ENCODE data around the gene ARPC1B.

ARPC1B gene

DNA sequence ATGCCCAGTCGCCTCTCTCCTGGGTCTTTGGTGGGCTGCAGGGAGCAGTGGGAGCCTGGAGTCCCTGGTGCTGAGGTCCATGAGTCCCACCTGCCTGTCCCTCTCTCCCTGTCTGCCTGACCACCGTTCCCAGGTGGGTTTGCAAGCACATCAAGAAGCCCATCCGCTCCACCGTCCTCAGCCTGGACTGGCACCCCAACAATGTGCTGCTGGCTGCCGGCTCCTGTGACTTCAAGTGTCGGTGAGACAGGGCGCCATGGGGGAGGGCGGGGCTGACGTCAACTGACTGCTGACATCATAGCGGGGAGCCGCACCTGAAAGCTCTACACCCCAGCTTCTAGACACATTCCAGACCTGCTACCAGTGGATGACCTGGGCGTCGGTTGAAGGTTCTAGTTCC lies 15.2 kb downstream of the ARPC1B start:
- DNase-seq (ENCODE audit: low spot score): no peak

DNA sequence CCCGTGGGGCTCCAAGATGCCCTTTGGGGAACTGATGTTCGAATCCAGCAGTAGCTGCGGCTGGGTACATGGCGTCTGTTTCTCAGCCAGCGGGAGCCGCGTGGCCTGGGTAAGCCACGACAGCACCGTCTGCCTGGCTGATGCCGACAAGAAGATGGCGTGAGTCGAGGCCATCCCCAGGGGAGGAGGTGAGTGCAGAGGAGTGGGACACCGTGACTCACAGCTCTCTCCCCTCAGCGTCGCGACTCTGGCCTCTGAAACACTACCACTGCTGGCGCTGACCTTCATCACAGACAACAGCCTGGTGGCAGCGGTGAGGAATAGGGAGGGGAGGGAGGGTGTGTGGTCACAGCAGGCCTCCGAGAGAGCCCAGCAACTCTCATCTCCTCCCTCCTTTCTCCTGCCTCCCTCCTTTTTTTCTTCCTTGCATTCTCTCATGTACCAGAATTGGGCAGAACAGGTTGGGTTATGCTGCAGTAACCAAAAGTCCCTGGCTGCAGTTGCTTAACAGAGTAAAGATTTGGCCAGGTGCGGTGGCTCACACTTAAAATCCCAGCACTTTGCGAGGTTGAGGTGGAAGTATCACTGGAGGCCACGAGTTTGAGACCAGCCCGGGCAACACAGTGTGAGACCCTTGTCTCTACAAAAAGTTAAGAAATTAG lies 16.5 kb downstream of the ARPC1B start:
- no peak for DNase-seq (ENCODE audit: low spot score)

DNA sequence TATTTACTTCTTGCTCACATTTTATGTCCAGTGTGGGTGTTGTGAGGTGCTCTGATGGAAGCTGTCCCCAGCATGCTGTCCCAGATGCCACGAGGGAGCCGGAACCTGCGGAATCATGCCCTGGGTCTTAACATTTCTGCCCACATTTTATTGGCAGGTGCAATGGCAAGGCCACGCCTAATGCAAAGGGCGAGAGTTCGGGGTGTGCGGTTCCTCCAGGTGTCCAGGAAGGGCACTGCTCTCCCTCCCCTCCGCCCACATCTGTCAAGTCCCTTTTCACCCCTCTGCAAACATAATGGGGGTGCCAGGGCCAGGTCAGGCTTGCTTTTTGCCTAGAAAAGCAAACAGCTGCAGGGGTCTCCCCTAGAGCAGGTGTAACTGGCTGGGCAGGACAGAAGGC lies 17.5 kb downstream of the ARPC1B start:
- no peak for DNase-seq (ENCODE audit: low spot score)

DNA sequence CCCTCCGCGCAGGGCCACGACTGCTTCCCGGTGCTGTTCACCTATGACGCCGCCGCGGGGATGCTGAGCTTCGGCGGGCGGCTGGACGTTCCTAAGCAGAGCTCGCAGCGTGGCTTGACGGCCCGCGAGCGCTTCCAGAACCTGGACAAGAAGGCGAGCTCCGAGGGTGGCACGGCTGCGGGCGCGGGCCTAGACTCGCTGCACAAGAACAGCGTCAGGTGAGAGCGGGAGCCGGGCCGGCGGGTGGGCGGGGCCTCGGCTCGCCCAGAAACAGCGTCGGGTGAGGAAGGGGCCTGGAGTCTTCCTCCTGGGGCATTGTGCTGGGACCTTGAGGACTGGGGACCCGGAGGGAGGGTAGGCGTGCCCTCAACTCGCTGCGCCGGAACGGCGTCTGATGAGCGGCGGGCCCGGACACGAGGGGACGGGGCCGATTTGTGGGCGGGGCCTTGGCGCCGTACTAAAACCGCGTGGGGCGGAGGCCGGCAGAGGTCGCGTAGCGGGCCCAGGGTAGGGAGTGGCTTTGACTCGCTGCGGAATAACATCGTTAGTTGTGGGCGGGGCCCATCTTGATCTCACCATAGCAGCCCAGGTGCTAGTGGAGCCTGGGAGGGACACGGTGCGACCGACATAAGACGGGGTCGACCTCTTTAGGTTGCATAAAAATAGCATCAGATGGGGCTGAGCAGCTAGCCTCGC lies 18.3 kb downstream of the ARPC1B start:
- DNase-seq (ENCODE audit: low spot score): peak; percentile 76

DNA sequence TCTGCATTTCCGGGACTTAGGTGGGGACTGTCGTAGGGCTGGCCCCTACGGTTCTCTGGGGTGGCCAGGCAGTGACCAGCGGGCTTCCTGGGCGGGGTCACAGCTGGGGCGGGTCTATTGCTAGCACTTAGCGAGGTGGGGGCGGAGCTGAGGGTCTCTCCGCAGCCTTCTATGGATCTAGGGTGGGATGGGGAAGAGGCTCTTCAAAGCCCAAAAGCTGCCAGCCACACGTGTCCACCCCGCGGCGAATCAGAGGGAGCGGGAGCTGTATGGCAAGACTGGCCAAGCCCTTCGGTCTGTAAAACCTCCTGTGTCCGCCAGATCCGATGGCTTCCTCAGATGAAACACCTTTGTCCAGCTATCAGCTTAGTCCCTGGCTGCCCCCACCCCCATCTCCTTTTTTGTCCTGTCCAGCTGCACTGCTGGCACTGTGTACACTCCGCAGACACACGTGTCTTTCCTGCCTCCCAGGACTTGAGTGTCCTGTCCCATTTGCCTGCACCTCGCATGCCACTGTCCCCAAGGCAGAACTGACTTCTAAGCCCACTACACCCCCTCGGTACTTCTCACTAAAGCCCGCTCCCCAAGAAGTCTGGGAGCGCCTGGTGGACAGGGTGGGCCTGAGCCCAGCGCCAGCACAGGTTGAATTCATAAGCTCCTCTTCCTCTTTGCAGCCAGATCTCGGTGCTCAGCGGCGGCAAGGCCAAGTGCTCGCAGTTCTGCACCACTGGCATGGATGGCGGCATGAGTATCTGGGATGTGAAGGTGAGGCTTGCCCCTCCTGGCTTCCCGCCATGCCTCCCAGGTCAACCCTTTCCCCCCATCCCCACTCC lies 19.0 kb downstream of the ARPC1B start:
- DNase-seq (ENCODE audit: low spot score): no peak

DNA sequence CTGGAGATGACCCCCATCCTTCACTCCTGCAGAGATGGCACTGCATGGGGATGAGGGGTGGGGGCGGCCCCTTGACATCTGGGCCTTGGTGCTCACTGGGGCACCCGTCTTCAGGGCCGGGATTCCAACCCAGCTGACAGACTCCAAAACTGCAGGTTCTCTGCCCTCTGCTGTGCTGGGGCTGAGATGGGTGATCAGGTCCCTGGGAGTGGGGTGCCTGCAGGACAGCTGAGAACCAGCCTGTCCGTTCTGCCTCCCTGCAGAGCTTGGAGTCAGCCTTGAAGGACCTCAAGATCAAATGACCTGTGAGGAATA lies 19.6 kb downstream of the ARPC1B start:
- no peak for DNase-seq (ENCODE audit: low spot score)

DNA sequence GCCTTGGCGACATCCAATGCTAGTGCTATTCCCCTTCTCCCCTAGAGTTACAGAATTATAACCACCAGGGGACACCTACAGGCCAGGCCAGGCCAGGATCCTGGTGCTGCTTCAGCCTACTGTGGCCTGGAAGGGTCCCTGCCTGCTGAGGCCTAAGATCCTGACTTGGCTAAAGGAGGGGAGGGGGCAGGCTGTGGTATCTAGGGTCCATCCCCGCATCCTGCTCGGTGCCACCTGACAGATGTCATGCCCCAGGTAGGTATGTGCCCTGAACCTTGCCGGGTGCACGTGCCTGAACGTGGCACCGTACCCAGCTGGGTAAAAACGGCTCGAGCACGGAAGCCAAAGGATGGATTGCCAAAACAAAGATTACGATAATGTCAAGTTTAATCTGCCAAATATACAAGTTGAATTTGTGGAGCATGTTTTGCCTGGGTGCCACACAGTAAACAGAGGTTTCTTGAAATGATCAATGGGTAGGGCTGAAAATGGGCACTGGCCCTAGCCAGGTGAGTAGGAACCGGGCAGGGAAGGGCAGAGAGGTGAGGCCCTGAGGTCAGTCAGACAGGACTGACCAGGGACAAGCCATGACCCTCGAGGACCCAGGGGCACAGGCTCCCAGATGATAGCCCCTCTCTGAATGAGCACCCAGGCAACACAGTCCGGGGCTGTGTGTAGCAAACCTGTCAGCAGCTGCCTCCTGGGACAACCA lies 21.2 kb downstream of the ARPC1B start:
- no peak for DNase-seq (ENCODE audit: low spot score)

DNA sequence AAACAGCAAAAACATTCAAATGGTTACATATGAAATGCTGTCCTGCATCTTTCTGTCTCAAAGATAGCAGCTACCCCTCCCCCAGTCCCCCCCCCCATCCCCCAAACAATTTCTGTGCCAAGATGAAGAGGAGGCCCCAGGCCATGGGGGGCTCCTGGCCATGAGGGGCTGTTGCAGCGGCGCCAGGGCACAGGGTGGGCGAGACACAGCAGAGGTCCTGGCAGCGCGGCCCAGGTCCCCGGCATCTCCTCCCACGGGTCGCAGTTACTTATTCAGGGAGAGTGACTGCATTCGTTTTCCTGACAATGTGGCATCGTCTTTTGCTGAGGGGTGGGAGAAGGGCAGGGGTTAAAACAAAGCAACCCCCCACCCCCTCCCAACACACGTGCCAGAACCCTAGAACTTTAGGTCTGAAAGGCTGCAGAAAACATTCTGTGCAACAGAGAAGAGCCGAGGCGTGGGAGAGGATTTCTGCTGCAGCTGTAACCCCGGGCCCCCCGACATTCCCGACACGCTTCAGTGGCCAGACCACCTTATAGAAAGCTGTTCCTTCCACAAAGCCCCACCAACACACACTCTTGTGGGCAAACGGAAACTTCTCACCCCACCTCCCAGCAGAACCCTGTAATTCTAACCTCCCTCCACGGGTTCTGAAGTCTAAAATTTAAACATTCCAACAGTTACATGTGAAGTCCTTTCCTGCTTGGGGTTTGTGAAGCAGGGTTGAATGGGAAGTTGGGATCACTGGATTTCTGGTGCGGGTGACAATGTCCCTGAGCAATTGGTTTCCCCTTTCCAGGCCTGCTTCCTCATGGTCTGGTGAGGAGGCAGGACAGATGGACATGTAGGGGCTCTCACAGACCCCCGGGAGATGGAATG lies 22.1 kb downstream of the ARPC1B start:
- no peak for DNase-seq (ENCODE audit: low spot score)

DNA sequence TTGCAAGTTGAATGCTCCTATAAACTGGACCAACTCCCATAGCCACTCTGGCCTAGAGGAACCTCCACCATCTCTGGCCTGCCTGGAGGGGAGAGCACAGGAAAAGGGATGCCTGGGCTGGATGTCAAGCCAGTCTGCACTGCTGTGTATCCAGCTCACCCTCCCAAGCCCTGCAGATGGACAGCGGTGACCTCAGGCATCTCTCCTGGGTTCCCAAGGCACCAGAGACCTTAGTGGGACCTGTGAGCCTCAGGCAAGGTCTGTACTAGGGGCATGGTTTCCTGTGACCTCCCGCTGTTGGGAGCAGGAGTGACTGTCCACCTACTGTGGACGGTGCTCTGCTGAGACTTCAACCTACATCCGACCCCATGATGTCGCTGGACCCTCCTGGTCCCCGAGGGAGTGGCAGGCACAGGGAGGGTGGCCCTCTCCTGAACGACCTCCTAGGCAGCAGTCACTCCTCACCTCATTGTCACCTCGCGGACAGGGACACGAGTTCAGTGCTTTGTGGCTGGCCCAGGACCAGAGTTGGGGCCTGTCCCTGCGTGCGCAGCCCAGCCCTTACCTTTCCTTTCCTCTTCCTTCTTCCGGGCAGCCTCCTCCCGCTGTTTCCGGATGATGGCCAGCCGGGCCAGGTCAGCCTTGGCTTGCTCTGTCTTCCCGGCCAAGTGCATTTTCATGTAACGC lies 22.9 kb downstream of the ARPC1B start:
- DNase-seq (ENCODE audit: low spot score): no peak

DNA sequence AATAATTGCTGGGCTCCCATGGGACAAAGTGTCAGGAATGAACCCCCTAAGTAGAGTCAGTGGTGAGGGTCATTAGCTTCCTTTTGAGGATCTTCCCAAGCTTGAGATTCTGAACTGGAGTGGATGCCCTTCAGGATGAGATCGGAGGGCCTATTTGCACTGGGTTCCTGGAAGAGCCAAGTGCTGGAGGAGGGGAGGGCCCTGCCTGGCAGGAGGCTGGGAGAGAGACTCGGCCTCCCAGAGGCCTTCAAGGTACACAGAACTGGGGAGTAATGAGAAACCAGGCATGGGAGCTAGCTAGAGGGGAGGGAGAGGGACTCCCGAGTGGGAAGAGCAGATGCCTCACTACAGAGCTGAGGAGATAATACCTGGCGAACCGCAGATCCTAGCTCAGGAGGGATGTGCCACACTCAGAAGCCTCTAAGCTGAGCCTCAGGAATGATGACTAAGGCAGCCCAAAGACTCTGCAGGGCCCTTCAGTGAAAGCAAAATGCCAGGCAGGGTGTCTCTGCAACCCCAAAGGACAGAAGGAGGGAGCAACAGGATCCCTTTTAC lies 24.4 kb downstream of the ARPC1B start:
- DNase-seq (ENCODE audit: low spot score): no peak

DNA sequence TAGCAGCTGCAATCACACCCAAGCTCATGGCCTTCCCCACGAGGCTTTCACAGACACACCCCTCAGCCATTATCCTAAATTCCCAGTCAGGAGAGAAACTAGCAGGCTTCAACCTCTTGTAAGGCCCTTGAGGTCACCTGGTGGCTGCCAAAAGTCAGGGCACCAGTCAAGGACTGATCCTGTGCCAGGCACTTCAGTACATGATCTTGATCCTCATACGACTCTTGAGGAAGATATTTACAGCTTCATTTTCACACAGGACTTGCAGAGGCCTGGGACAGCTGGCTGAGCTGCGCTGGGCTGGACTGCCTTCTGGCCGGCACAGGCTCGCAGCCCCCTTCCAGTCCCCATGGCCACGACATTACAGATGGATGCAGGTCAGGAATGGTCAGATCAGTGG lies 25.1 kb downstream of the ARPC1B start:
- no peak for DNase-seq (ENCODE audit: low spot score)

DNA sequence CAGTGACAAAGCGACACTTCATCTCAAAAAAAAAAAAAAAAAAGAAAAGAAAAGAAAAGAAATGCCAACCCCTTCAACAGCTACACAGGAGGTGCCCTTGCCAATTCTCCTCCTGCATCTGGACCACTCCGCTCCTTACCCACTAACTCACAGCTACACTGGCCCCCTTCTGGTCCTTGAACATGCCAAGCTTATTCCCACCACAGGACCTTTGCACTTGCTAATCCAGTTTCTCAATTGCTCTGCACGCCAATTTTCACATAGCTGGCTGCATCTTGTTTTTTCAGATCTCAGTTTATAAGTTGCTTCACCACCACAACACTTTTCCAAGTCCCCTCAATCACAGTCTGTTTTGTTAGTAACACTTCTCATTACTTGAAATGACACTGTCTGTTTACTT lies 28.3 kb downstream of the ARPC1B start:
- DNase-seq (ENCODE audit: low spot score): no peak

DNA sequence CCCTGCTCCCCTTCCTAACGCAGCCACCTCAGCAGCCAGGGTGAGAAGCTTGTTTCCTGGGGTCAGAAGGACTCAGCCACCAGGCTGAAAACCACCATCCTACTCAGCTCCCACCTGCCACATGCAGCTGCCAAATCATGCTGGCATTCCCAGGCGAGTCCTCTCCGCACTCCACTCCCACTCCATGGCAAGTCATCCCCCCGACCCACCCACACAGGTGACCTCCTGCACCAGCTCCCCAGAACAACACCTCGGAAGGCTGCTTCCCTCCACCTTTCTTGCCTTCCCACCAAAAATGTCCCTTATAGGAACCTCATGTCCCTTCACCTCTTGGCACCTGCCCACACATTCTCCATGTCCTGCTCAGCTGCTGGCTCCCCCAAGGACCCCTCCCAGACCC lies 29.2 kb downstream of the ARPC1B start:
- DNase-seq (ENCODE audit: low spot score): no peak

DNA sequence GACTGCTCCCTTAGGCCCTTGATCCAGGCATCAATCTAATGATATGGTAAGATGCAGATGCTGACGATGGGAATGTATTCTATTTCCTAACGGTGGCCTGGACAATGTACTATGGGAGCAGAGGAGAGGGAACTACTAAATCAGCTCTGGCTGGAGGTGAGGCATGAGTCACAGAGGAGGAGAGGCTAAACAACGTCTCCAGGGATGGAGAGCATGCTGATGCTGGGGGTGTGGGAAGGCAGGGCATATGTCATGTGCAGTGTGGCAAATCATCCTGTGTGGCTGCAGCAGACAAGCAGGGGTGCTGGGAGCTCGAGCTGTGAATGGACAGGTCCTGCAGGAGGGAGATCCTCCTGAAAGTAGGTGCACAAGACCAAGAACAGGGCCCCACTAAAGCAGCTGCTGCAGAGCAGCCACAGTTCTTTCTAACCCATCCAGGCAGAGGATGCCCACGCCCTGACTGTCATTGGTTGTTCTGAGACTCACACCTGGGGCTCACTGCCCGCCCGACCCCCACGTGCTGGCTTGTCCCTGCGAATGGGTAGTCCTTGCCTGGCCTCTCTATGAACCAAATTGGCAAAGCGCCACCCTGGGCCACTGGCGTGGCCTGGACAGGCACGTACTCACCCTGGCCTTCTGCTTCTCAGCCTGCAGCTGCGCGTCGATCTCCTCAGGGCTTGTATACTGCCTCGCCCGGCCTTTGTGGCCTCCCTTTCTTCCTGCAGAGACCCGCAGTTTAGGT lies 29.9 kb downstream of the ARPC1B start:
- no peak for DNase-seq (ENCODE audit: low spot score)

DNA sequence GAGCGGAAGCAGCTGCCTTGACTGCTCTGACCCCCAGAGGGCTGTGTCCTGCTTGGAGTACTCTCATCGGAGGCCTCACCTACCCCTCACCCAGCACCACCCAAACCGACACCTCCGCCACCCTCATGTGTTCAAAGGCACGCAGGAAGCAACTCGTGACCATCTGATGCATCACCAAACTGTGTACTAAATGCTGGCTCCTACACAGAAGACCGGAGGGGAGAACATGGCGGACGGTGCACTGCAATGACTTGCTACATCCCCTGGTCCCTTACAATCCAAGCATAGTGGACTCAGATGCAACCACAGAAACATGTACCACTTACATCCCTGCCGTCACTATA lies 30.4 kb downstream of the ARPC1B start:
- no peak for DNase-seq (ENCODE audit: low spot score)

DNA sequence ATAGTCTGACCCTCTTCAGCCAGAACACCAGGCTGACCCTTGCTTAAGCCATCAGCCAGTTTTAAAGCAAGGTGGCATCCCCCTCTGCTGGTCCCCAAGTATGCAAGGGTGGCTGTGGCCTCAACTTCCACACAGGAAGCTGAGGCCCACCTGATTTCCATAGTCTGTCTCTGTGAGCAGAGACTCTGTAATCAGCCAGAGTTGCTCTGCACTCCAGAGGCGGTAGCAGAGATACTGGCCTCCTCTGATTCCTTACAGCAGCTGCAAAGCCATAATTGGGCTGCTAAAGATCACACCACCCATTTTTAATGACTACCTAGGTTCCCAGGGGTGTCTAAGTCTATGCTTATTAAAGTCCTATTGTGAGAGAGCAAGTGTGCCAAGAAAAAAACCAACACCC lies 32.0 kb downstream of the ARPC1B start:
- DNase-seq (ENCODE audit: low spot score): no peak

DNA sequence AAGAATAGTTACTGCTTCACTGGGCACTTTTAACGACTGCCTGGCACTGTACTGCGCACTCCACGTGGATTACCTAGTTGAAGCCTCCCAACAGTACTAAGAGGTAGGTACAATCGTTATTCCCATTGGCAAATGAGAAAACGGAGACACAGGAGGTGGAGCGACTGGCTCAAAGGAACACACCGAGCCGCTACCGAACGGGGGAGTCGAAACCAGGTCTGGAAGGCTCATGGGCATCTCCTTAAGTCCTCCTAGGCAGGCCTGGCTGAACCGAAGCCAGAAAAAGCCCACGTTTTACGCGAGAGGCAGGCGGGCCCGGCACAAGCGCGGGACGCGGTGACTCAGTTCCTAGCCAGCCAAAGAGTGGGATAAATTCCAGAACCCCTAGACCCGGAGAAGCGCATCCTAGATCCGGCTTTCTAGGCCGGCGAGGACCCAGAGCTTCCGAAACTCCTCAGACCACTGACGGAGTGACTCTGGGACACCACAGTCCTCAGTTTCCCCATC lies 33.4 kb downstream of the ARPC1B start:
- DNase-seq (ENCODE audit: low spot score): no peak

DNA sequence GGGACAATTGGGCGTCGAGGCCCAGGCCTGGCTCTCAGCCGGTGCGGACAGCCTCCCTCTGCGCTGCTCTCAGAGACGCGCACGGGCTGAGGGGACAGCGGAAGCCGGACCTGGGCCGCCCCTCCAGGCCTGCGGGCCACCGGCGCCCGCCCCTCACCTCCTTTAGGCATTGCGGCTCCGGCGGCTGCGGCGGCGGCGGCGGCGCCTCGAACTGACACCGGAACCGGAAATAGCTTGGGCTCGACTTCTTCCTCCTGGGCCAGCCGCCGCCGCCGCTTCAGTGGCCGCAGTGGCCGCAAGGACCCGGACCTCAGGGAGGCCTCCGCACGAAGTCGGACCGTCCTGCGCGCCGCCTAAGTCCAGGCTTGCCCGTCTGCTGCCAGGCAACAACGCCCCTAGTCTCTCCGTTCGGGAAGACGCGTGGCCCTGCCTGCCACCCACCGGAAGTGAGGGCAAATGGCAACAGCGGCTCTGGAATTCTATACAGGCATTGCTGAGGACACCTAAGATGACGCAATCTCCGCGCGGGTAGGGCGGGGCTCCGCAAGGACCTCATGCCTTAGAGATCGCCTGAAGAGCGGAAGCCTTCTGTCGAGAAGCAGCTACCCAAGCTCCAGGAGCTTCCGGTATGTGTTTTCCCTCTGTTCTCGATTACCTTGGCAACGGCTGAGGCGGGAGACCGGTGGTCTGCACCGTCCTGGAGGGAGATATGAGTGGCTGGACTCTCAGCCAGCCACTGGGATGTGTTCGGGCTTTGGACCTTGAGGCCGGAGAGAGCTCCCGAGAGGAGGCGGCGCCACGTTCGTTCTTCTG lies 34.1 kb downstream of the ARPC1B start, which contains the start of the genes BUD31 and PDAP1:
Gene BUD31 (plus strand): TSS at position 591 of the 813 bp plus-strand sequence. CDS start 2,124 bp downstream, outside the sequence.
Gene PDAP1 (minus strand): TSS at position 219 of the 813 bp plus-strand sequence. CDS start 49 bp downstream, at position 170.
- peak; percentile 93 for DNase-seq (ENCODE audit: low spot score)

DNA sequence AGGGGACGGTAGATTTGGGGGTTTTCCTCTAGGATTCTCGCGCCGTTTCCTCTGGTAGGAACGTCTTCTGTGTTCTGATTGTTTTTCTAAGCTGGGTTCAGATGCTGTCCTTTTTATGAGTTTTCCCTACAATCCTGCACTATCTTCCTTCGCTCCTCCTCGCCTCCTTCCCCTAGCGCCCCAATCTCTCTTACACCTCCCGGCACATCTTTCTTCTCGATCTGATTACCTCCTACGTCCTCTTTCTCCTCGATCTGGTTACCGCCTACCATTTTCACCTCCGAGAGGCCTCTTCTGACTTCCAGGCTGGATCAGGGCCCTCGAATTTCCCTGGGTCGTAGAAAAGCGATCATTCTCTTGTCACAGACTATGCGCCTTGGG lies 34.7 kb downstream of the ARPC1B start:
- DNase-seq (ENCODE audit: low spot score): no peak

Data from activated CD4-positive, alpha-beta T cell treated with anti-CD3 and anti-CD28 coated beads, Interleukin-2, Interleukin-4, amounts not matched to agents 100 ng/mL and 50 ng/mL, durations not matched to agents 16 hours and 8 hours (primary cell).